Measurements from ENCODE around the gene CDR2.

- TF ChIP-seq CTCF (IDR thresholded peaks at IDR 0.05) (no peak), TCF7L2 (IDR thresholded peaks at IDR 0.05; ENCODE audit: low read depth, low read length) (no peak), POLR2AphosphoS5 (IDR thresholded peaks at IDR 0.05; ENCODE audit: low read depth, low read length) (no peak), SIN3A (IDR thresholded peaks at IDR 0.05; ENCODE audit: borderline replicate concordance, insufficient read depth, low read depth, low read length) (no peak), REST (IDR thresholded peaks at IDR 0.05; ENCODE audit: insufficient read depth in 1 of 2, low read depth in 2 of 2, low read length in 1 of 2) (no peak)
Measured at GRCh38 chr16:22306788-22307187, 67.6 kb downstream of the CDR2 start.

Measured in Panc1 (cell line).